Stromal cell of bone marrow (primary cell): ENCODE data around the gene VAPB.
"Not testable (repeated sequence)": the region's sequence is repeated elsewhere in the genome, so short reads cannot be mapped to it uniquely, and the experiment has no call there.

Source experiments
- DNase-seq: peaks from one replicate; pipeline ENCODE4 v3.0.0-alpha.2; 2012; ENCODE audit warnings: low read depth

Gene VAPB

DNA sequence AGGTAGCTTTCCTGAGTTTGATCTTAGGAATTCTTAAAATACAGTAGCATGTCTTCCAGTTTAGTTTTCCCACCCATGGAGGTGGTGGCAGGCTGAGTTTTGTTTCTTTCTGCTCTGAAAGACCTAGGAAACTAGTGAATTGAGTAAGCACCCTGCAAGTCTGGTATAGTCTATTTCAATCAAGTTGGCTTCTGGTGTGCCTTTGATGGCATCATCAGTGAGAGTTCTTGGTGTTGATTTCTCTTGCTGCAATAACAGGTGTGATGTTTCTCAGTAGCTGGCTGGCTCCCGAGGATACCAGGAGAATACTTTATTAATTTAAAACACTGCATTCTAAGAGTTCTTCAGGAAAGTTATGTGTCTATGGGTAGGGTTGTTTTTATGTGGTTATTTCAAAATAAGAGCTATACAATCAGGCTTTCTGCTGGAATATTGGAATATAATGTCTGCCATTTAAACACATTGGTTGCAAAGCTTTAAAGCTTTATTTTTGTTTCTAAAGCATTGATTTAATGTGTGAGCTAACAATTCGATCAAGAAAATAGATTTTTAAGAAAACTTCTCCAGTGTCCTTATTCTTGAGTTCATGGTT, 19.0 kb downstream of the VAPB start:
- DNase-seq = no peak

DNA sequence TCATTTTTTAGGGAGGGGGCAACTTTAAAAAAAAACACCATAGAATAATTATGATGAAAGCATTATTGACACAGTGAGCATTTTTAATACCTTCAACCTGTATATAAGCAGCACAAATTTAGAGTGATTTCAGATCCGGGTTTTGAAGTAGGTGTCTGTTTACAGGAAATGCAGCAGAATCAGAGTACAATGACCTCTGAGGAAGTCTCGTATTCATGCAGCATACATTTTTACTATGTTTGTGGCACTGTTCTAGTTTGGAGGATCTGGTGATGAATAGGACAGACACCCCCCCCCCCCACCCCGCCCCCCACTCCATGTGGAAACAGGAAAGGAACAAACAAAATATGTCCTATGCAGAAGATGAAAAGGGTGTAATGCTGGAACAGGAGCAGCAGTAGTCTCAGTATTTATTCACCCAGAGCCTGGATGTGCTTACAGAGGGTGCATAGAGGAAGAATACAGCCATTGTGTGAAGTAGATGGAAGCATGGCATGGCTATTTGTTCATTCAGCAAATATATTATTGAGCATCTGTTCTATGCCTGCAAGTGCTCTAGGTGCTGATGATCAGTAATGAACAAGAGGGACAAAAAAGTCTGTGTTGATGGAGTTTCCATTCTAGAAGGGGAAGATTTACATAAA, 19.7 kb downstream of the VAPB start:
- no peak for DNase-seq

DNA sequence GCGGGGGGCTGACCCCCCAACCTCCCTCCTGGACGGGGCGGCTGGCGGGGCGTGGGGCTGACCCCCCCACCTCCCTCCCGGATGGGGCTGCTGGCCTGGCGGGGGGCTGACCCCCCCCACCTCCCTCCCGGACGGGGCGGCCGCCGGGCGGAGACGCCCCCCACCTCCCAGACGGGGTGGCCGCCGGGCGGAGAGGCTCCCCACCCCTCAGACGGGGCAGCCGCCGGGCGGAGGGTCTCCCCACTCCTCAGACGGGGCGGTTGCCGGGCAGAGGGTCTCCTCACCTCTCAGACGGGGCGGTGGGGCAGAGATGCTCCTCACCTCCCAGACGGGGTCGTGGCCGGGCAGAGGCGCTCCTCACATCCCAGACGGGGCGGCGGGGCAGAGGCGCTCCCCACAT, 25.2 kb downstream of the VAPB start:
- DNase-seq = not testable (repeated sequence)

DNA sequence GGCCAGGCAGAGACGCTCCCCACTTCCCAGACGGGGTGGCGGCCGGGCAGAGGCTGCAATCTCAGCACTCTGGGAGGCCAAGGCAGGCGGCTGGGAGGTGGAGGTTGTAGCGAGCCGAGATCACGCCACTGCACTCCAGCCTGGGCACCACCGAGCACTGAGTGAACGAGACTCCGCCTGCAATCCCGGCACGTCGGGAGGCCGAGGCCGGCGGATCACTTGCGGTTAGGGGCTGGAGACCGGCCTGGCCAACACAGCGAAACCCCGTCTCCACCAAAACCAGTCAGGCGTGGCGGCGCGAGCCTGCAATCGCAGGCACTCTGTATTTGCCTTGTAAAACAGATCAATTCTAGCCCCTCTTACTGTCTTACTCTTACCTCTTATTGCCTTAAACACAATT, 25.8 kb downstream of the VAPB start:
- DNase-seq = not testable (repeated sequence)

DNA sequence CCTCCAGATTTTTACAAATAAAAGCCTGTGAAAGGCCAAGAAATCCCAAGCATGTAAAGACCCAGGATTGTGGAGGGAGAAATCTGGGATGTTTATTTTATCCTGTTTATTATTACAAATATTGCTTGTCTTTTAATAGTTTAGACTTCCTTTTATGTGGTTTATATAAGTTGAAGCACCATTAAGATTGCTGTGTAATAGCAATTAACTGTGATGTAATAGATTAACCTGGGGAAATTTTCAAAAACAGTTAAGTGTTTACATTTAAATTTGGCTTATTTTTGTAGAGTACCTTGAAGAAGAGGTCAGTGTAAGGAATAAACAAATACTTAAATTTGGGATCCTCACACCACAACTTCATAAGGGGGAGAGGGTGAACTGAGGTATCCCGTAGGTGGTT, 27.0 kb downstream of the VAPB start:
- DNase-seq = no peak

DNA sequence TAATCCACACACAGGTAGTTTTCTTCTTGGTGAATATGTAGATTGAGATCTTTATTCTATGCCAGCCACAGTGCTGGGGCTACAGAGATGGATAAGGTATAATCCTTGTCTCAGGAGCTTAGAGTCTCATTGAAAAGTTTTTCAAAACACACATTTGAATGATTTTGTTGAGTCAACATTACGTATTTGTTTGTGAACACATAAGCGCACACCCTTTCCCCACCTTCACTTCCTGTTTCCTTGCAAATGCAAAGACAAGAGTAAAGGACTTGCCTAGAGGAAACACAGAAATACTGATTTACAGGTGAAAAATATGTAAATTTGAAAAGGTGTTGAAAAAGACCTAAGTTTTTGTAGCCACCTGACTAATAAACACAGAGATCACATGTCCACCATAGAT, 27.8 kb downstream of the VAPB start:
- DNase-seq = no peak

DNA sequence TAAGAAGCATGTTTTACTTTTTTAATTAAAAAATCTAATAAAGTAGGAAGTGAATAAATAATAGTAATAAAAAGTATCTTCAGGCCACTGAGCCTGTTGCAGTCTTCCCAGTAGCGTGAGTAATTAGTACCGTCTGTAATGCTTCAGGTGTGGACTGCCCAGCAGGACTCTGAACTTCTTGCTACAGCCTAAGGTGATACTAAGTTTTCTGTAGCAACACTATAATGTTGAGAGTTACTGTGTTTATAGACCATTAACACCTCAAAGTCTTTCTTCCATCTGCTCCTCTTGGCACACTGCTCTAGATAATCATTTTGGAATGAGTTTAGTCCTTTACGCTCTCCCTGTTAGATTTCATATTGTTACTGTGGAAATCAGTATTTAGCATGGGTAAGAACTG, 28.4 kb downstream of the VAPB start:
- DNase-seq = no peak

DNA sequence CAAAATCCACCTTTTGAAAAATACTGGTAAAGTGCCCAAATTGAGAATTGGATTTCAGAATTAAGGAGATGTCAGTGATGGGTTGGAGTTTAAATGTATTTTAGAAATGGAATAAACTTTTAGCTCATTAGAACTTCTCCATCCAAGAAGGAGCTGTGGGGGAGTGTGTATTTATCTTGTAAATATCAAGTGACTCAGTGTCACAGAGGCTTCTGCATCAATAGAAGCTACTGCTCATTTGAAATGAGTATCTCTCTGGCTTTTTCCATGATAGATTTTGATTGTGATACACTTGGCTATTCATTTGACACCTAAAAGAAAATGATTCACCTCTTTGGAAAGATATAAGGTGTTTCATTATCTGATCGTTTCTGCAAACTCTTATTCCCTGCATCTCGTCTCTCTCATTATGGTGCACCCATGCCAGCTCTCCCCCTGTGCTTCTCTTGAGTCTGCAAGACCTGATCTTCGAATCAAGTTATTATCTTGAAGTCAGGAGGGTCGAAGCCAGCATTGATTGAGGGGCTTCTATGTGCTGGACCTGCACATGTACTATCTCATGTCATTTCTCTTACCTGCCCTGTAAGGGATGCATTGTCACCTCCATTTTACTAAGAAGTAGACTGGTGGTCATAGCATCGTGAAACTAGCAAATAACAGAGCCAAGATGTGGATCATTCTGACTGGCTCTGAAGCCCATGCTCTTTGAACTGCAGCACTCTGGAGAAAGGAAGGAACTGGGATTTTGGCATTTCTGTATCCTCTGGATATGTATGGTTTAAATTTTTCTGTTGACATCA, 30.1 kb downstream of the VAPB start:
- DNase-seq = no peak

DNA sequence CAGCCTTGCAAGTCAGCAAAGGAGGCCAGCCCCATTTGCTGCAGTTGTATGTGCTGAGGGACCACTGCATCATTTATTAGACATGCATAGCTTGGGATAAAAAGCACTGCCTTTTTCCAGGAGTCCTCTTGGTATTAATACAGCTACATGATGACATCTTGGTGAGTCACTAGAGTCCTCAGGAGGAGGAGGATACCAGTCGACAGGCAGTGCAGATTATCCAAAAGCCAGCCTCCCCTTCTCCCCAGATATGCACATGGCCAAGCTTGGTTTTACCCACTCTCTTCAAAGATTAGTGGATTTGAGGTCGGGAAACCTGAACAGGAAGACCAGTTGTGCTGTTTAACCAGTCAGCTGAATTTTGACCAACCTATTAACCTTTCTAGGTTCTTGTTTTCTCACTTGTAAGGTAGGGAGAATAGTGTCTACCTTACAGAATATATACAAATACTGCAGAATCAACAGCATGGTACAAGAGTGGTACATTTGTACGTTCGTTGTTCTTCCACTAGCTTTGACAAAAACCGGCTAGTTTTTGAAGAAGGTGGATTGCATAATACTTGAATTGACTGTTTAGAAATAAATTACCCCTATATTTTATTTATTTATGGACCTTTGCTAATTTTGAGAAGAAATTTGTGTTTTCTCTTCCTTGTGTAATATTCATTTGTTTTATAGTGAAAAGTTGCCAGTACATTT, 31.9 kb downstream of the VAPB start:
- DNase-seq = peak; percentile 47

DNA sequence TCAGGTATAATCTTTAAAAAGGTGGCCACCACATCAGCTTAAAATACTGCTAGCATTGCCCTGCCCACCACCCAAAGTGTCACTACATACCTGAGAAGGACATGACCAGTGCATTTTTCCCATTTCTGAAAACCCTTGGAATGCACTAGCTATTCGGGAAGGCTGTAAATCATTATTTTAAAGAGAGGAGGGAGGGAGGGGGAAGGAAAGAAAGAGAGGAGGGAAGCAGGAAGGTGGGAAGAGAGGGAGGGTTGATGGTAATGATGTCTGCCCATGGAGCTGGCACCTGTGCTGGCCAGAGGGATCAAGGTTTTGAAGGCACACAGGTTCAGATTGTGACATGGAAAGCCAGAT, 32.4 kb downstream of the VAPB start:
- DNase-seq = no peak

DNA sequence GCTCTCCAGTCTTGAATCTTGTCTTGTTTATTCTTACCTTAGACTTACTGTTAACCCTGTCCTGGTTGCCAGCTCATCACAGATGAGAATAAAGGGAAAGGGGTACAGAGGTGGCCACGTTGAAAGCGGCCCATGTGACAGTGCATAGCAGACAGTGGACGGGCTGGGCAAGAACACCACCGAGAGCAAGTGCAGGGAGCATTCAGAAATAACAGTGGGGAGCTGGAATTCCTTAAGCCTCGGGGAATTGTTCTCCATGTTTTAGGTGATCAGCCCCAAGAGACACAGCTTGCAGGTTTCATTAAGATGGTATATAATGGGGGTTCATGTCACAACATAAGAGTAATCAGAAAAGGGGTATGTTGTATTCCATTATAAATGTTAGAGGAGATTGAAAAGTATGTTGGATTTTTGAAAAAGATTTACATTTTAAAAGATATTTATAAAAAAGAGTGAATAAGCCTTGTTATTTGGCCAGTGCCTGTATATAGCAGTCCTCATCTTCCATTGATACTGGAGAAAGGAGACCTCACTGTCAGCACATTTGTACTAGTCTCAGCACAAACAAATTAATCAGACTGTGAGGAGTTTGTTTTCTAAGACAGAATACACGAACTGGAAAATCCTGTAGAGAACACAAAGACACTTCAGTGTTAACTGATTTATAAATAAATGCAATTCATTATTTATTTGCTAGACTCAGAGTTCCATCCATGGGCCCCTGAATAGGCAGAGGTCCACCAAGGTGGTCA, 35.4 kb downstream of the VAPB start:
- no peak for DNase-seq

DNA sequence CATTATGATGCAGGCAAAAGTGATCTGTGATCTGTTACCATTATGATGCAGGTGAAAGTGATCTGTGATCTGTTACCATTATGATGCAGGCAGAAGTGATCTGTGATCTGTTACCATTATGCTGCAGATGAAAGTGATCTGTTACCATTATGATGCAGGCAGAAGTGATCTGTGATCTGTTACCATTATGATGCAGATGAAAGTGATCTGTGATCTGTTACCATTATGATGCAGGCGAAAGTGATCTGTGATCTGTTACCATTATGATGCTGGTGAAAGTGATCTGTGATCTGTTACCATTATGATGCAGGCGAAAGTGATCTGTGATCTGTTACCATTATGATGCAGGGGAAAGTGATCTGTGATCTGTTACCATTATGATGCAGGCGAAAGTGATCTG, 38.5 kb downstream of the VAPB start:
- DNase-seq = not testable (repeated sequence)

DNA sequence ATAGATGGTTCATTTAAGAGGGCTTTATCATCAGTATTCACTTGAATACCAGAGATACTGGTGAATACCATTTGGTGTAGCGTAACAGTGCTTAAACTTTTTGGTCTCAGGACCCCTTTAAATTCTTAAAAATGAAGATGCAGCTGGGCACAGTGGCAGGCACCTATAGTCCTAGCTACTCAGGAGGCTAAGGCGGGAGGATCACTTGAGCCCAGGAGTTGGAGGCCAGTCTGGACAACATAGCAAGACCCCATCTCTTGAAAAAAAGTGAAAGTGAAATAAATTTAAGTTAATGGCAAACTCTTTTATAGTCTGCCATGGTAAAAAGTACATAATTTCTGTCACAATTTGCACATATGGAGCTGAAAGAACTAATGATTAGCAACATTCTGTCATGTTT, 39.3 kb downstream of the VAPB start:
- DNase-seq = no peak

DNA sequence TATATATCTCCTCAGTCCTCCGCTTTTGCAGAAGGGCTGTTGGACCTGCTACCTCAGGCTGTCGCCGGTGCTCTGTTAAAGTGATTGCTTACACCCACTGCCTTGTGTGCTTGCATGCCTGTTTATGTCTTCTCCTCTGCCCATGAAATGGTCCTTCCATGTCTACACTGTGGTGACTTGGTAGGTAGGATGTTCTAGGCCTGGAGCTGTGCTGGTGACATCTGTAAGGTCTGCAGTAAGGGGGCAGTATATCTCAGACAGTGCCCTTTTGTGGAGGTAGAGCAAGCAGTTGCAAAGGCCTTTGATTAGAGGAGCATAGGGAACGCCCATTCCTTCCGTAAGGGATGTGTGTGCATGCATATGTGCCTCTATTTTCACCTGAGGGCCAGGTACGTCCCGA, 40.3 kb downstream of the VAPB start:
- DNase-seq = no peak

DNA sequence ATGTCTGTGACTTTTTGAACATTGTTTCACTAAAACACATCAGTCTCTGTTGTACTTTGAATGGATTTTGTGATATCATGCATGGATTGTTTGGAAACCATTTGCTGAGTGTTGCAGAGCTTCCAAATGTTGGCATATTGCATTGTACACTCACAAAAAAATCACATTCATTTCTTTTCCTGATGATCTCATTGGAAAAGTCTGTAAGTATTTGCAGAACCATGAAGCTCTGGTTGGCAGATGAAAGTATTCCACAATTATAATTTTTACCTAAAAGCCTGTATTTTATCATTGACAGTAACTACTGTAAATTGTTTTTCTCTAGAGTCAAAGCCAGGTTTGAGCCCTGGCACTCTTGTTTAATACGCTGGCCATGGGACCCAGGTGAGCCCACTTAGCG, 42.1 kb downstream of the VAPB start:
- DNase-seq = peak; percentile 27

DNA sequence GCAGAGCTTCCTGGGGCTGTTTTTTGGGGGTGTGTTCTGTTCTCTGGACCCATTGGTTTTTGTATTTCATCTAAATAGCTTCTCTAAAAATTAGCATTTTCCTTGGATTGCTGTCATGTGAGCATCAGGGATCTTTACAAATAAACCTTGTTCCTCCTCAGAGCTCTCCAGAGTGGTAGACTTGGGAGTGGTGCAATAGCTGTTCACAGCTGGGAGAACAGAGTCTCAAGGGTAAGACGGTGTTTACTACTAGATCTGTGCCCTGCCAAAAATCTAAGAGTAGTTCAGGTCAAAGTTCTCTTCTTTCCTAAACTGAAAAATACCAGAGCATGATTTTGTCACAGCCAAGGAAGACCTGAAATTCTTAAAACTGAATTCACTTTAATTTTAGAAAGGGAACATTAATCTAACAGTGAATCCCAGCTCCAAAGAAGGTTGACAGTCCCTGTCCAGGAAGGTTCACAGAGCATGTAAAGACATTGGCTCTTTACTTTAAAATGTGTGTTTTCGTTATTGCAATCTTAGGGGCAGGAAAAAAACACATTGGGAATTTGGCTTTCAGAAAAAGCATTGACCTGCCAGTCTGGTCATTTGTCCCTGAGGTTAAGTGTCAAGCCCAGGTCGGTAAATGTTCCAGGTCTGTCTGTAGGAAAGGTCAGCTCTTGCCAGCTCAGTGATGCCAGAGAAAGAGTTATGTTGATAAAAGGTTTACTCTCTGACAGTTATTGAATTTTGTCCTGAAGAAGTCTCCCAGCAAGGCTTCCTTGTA, 43.3 kb downstream of the VAPB start:
- no peak for DNase-seq

DNA sequence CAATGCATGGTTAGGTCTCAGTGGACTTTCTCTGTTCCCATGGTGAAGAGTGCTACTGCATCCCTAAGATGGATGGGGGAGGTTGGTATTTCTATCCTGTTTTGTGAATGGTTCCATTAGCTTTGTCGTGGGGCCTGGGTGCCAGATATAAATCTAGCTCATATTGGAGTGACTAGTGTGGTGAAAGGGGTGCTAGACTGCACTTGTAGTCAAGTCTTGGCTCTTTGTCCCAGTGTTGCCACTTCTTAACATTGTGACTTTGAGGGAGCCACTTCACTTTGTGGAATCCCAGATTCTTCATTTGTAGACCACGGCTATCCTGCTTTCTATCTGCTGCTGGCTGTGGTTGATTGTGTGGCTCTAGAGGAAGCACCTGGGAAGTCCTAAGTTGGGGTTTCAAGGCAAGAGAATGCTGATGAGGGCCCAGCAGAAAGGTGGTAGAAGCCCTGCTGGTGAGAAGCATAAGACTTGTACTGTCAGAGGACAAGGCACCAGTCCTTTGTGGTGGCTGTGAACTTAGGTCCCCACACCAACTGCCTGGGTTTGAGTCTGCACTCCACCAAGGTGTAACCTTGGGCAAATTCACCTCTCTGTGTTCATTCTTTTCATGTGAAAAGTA, 44.1 kb downstream of the VAPB start:
- no peak for DNase-seq

DNA sequence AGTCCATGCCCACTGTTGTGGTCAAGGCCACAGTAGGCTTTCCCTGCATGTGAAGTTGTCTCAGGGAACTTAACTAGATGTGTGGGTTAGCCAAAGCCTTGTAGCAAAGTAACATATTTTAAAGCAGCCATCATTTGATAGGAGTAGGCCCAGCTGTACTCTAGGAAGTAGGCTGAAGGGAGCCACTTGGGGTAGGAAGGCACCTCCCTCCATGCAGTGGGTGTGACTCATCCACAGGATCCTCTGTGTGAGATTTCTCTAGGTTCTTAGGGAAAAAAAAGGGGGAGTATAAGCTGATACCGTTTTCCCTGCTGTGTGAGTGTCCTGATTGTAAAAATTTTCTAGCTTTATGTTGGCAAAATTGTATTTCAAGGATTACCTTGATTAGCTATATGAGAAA, 44.7 kb downstream of the VAPB start:
- DNase-seq = peak; percentile 49

DNA sequence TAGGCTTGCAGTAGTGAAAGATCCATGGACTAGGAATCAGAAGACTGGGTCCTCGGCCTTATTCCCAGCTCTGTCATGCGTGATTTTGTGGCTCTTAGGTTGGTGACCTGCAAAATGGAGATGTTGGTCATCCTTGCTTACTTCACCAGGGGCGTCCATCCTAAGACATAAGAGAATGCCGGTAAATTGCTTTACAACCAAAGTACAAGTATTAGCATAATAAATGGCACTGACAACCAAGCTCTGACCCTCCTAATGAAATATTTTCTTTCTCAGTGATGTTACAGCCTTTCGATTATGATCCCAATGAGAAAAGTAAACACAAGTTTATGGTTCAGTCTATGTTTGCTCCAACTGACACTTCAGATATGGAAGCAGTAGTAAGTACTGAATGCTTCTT, 45.3 kb downstream of the VAPB start:
- no peak for DNase-seq

DNA sequence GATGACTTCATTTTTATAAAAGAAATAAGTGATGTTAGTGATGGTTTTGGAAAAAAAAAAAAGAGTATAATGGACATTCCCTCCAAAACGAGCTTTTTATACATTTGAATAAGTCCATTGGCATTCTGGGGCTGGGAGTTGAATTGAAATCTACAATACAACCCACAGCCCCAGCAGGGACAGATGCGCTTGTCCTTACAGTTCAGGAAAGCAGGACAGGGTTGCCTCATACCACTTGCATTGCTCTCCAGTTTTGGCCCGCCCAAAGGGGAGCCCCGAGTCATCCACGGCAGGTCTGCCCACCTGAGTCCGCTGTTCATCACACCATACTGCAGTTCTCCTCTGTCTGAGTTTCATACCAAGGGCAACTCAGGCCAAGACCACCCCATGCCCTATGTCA, 46.2 kb downstream of the VAPB start:
- no peak for DNase-seq
